NCI-H446 treated with DMSO at 0.1 percent for 48 hours (cell line): ENCODE results near the gene IL4.
"Not testable (repeated sequence)": the region's sequence is repeated elsewhere in the genome, so short reads cannot be mapped to it uniquely, and the experiment has no call there.

Experiments
- DNase-seq: peaks from one replicate; lab custom pipeline; 2025; lab: John Stamatoyannopoulos, UW

The IL4 gene

DNA sequence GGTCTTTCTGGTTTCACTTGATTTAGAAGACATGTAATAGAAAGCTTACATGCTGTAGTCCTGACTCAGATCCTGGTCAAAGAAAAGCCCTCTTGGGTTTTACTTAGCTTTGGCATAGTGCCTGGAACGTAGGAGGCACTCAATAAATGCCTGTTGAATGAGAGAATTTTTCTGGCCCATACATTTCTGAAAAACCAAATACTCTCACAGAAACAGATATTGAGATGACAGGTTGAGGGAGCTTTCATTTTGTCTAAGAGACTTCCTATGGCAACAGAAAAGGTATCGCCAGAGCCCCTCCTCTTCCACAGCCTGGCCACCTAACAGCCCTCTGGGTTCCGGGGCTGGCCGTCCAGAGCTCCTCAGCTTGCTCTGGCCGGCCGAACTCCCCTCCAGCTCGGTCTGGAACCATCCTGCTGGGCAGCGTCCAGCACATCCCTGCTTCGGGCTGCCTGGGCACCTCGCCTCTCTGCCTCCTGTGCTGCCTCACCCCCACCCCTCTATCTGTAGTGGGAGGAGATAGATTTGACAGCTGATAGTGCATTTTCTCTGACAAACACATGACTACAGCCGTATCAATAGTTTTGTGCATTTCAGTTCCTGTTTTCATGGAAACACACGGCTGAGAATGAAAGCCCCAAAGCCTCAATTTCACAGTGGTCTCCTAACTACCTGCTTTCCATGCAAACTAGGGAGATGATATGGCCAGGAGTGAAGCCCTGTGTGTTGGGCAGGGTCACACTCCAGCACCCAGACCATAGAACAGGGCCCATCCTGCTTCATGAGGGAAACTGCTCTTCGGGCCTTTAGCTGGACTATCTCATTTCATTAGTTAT is 1.1 kb downstream of the IL4 start:
- no peak for DNase-seq

DNA sequence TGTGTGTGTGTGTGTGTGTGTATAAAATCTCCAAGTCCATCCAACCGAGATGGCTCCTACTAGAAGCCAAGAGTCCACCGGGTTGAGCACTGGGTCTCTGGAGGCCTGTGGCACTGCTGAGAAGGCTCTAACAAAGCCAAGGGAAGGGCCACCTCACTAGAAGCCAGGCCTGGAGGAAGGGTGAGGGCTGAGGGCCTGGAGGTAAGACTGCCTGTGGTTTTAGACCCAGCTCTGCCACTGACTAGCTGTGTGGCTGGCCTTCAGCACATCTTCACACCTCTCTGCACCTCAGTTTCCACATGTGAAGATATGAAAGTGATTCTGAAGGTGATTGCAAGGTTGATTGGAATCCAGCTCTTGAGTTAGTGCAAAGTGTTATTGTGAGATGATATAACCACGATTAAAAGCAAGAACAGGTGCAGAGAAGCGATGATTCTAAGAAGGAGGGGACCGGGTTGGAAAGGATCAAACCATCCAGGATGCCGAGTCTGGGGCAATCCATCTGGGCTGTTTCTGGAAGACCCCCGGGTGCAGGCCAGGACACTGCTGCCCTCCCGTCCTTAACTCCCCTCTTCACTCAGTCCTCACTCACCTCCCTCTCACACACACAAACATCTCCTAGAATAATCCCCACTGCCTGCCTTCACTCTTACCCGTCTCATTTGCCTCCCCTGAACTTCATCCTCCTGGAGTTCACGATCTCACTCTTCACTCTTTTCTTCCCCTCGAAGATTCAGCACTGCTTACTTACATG is 2.3 kb downstream of the IL4 start:
- no peak for DNase-seq

DNA sequence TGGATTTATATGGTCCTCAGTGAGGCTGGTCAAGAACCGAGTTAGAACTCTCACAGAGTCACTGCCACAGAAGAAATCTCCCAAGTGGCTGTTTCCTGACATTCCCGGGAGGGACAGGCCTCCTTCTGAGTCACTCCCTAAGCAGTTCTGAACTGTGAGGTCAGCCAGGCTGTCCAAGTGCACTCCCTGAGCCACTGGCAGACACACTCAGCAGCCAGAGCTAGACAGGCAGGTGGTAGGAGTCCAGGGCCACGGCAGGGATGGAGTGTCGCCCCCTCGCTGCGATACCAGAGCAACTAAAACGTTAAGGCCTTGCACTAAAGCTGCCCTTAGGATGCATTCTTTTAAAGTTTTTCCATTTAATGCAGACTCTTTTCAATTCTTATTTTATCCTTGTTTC is 3.4 kb downstream of the IL4 start:
- DNase-seq, result no peak

DNA sequence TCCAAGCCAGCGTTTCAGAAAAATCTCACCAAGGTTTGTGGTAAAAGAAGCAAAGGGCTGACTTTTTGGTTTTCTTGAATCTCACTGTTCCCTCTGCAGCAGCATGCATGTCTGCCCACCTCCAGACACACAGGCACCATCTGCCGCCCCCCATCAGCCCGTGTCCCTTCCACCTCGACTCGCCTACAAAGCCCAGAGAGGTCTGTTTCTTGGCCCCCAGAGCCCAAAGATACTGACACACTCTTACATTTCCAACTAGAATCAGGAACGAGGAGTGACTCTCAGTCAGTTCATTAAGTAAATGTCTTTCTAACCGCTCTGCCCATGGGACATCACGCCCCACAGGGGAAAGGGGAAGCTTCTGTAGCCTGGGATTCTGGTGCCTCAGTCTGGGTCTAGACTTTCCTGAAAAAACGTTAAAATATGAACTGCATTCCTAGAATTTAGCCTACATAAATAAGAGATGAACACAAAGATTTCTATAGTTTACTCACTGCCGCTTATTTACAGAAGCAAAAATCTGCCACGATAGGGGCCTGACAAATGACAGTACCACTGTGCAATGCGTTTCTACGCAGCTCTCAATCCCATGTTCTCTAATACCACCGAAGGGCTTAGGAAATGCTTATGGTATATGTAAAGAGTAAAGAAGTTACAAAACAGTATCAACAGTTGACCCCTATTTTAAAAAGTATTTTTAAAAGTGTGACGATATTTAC is 4.1 kb downstream of the IL4 start:
- DNase-seq, result no peak

DNA sequence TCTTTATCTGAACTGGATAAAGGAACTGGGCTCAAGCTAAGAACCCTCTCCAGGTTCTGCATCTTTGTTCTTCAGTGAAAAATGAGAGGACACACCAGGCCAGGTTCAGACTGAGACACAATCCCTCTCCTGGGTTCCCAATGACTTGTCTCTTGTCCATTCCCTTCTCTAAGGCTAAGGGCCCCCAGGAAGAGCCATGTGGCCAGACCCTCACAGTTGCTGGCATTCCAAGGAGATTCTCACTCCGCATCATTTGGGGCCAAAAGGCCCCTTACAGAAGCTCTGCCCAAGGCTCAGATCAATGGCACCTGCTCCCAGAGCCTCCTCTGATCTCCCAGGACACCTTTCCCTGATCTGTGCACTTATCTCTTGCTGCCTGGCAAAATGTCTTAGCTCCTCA is 4.9 kb downstream of the IL4 start:
- no peak for DNase-seq

DNA sequence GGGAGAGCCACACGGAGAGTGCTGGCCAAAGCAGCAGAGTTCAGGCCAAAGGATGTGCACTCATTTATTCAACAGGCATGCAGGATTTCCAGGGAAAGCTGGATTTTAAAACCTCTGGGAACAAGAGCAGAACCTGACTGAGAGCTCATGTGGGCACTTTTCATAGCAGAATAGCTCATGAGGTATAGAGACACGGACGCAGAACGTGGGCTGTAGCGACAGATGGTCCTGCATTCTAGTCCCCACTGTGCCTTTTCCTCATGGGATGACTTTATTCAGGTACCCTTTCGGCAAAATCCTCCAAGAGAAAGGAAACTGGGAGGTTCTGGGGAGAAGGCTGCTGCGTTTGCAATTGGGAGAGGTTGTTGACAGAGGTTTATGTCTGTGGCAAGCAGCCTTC is 5.4 kb downstream of the IL4 start:
- DNase-seq, result no peak

DNA sequence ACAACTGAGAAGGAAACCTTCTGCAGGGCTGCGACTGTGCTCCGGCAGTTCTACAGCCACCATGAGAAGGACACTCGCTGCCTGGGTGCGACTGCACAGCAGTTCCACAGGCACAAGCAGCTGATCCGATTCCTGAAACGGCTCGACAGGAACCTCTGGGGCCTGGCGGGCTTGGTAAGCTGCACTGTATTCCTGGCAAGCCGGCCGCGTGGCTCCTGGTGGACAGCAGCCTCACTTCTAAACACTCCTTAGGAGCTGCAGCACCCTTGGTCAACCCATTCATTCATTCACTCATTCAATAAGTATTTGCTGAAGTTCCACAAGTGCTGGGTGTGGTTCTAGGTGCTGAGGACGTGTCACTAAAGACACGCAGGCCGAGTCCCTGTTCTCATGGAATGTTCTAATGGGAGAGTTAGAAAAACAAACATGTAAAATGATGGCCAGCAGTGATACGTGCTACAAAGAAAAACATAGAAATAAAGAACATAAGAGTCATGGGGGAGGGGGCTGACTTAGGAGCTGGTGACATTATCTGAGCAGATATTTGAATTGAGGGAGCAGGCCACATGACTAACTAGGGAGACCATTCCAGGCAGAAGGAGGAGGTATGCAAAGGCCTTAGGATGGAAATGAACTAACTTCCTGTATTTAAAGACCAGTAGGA is 6.1 kb downstream of the IL4 start:
- DNase-seq, result no peak

DNA sequence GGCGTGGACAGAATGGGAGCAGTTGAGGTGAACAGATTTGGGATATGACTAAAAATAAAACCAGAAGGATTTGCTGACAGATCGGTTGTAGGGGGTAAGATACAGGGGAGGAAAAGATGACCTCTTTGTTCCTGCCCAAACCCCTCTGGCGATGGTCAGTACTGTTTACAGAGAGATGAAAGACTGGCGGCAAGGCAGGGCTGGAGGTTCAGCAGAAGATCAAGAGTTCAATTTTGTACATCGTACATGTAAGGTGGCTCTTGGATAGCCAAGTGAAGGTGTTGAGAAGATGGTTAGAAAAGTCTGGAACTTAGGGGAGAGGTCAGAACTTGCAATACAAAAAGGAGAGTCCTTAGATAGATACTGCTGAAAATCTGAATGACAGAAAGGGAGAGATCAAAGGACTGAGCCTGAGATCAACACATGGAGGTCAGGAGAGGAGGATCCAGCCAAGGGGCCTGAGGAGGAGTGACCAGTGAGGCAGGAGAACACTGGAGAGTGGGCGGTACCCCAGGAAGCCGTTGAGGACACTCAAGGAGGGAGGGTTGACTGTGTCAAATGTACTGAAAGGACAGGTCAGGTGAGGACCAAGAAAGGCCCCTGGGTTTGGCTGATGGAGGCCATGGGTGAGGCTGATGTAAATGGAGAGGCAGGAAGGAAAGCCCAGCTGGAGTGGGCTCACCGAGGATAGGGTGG is 7.1 kb downstream of the IL4 start:
- no peak for DNase-seq

DNA sequence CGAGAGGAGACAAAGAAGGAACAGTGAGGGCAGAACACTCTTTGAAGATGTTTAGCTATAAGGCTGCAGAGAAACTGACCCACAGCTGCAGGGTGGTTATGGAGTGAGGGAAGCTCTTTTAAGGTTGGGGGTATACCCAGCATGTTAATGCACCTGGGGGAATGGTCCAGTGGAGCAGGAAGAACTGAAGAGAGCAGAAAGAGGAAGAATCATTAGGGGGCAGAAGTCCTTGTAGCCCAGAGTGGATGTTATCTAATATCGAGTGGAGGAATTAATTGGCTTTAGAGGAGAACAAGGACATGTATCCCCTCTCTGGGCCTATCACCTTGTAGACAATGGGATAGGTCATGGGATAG is 7.7 kb downstream of the IL4 start:
- DNase-seq, result no peak

DNA sequence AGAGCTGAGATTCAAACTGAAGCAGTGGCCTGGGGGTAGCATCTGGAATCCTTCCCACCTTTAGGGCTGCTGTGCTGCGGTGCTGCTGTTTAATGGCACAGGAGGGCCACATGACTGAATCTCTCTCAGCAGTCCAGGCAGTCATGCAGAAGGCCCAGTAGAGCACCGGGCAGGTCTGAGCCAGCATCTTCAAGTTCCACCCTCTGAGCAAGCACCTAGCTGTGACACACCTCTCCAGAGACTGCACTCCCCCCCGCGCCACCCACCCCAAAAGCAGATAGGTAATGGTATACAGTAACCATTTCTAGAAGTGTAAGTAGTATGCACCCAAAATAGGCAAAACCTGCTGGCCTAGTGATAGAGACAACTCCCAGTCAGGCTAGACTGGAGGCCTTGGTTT is 8.2 kb downstream of the IL4 start:
- DNase-seq, result no peak

DNA sequence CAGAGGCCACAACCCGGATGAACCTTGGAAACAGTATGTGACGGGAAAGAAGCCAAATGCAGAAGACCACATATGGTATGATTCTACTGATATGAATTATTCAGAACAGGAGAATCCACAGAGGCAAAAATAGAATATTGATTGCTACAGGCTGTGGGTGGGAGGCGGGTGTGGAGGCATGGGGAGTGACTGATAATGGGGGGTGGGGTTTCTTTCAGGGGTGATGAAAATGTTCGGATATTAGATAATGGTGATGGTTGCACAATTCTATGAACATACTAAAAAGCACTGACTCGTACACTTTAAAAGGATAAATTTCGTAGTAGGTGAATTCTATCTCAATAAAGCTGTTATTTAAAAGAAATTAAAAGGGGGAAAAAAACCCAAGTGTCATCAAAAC is 10.7 kb downstream of the IL4 start:
- DNase-seq, result no peak

DNA sequence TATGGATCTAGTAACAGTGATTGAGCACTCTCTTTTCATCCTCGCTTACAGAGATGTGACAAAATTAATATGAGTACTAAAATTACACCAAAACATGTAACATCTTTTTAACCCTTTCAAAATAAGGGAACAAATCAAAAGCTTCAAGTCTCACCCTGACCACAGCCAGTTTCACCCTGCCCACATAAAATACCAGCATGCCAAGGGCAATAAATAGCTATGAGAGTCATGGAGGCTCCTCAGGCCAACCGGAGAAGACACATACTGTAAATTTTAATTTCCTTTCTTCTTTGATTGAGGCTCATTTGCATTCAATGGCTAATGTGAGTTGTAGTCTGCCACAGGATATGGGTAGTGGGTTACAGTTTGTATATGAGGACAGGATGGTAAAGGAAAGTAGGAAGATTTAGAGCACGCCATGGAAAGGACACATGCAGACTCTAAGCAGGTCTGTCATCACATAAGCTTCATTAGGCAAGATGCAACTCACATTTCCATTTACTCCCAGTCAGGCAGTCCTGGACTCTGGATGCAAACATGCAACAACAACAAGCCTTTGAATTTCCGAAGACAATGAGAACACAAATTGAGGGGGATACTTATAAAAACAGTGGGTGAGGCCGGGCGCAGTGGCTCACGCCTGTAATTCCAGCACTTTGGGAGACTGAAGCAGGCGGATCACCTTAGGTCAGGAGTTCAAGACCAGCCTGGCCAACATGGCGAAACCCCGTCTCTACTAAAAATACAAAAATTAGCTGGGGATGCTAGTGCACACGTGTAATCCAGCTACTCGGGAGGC is 11.3 kb downstream of the IL4 start:
- no peak for DNase-seq

DNA sequence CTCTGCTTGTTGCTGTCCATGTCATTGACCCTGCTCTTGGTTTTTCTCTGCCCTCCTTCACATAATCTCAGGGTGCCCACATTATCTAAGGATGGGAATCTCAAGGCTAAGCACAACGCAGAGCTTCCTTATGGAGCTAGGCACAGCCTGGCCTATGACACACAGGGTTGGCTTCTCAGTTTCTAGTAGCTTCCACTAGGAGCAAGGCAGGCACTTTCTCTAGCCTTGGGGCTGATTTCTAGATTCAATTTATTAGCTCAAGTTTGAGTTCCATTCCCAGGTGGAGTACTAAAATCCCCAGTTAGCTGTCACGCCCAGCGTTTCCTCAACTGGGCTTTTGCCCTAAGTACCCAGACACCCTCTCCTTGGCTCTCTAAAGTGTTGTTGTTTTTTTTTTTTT is 12.4 kb downstream of the IL4 start:
- no peak for DNase-seq

DNA sequence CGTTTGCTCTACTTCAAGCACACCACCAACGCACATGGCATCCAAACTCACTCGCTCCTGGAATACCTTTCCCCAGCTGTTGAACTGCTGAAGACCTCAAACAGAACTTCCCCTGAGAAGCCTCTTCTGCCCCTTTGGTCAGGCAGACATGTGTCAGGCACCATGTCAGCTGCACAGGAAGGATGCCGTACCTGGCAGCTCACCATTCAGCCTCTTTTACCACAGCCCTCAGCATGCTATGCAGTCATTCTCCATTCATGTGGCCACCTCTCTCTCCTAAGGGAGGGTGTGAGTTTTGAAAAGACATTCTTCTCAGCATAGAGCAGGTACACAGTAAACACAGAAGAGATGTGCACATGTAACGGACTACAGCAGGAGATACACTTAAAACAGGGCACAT is 14.2 kb downstream of the IL4 start:
- no peak for DNase-seq

DNA sequence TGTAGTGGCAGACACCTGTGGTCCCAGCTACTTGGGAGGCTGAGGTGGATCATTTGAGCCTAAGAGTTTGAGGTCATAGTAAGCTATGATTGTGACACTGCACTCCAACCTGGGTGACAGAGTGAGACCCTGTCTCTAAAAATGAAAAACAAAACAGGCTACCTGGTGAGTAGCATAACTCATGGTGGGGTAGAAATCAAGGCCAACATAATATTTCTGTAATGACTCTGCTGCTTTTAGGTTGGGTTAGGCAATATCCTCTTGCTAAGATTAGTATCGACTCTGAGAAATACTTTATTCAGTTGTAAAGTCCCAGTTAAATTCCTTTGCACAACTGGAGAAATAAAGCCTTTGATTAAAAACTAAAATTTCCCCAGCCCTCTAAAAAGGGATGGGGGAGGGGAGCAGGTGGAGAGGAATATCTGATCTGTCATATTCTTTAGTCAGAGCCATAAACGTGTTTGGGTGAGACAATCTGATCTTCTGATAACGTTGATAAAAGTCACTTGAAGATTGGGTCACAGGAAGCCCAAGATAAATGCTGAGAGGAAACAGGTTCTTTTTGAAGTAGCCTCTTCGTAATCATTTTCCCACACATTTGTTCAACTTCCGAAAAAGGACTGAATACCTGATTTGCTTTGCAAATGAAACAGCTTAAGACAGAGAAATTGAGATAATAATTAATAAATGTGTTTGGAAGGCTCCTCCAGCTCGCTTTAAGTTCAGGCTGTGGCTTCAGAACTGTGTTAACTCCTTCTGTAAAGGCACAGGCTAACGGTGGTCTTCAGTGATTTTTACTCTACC is 14.9 kb downstream of the IL4 start:
- no peak for DNase-seq

DNA sequence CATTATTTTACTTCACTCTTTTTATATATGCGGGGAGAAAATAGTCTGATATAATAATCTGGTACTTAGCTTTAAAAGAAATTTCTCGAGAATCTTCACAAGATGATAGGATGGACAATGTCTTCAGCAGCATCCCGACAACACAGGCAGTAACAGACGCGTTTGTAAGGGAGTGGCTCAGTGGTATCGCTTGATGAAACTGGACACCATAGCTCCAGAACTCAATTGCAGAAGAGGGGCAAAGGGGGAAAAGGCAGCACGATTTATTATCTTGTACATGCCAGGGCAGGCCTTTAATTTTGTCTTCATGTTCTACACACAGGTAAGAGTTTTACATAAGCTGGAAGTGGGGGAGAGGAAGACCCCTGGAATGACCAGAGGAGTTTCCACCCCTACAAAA is 15.7 kb downstream of the IL4 start:
- DNase-seq, result no peak

DNA sequence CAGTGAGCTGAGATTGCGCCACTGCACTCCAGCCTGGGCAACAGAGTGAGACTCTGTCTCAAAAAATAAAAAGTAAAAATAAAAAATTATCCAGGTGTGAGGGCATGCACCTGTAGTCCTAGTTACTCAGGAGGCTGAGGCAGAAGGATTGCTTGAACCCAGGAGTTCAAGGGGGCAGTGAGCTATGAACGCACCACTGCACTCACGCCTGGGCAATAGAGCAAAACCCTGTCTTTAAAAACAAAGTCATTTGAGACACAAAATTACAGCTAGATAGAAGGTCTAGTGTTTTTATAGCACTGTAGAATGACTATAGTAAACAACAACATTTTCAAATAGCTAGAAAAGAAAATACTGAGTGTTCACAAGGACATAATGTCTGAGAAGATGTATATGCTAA is 16.4 kb downstream of the IL4 start:
- DNase-seq, result no peak

DNA sequence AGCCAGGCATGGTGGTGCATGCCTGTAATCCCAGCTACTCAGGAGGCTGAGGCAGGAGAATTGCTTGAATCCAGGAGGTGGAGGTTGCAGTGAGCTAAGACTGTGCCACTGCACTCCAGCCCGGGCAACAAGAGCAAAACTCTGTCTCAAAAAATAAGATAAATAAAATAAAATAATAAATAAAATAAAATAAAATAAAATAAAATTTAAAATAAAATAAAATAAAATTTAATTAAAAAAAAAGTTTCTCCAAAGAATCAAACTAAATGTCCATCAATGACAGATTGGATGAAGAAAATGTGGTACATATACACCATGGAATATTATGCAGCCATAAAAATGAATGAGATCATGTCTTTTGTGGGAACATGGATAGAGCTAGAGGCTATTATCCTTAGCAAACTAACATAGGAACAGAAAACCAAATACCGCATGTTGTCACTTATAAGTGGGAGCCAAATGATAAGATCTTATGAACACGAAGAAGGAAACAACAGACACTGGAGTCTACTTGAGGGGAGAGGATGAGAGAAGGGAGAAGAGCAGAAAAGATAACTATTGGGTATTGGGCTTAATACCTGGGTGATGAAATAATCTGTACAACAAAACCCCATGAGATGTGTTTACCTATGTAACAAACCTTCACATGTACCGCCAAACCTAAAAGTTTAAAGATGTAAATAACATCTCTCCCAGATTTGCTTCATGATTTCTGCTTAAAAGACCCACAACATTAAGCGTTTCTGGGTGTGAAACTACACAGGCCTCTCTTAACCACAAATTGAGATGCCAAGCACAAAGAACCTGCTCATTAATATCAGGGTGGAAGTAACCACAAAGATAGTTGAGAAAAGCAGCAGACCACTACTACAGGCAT is 18.2 kb downstream of the IL4 start:
- not testable (repeated sequence) for DNase-seq

DNA sequence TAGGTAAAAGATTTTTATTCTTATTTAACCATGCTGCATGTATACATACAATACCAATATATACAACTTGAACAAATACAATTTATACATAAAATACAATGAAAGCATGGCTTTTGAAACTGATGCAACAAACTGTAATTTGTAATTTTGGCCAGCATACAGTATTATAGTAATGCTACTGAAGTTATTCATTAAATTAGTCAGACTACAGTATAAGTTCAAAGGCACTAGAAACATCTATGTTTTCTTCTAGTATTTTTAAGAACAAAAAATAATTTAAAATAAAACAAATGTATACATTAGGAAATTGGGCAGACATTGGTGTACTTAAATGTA is 18.8 kb downstream of the IL4 start:
- DNase-seq, result no peak
